B cell (primary cell): ENCODE measurements around the gene HS6ST3. TPM values are rescaled to one million over a fixed set of nuclear protein-coding genes. Genes with fewer than 3 reads are reported as not detected.

Experiments used
- ATAC-seq: fragments of 200-7000 bp; cut with Tn5 transposase; one replicate; pipeline ENCODE4 v1.10.0; 2021; ENCODE audit warnings: low read depth, mild to moderate bottlenecking, moderate number of reproducible peaks, moderate library complexity
- CTCF ChIA-PET: fragments of 350-600 bp; sonication (Branson Sonifier 250); formaldehyde crosslinking; loops from one replicate; lab custom pipeline; 2021; ENCODE audit warnings: antibody characterized with exemption, inconsistent platforms; lab: Charles Lee
- POLR2A ChIA-PET: fragments of 350-600 bp; sonication (Branson Sonifier 250); formaldehyde crosslinking; loops from one replicate; lab custom pipeline; 2021; ENCODE audit warnings: antibody characterized with exemption; lab: Charles Lee
- DNase-seq: peaks from one replicate; pipeline ENCODE4 v3.0.0; 2013
- H2AFZ ChIP-seq: 2 replicates; pipeline ENCODE4 v1.6.1; 2012; ENCODE audit warnings: mild to moderate bottlenecking, low read depth, low read length; ENCODE audit not compliant: insufficient read depth, poor library complexity, severe bottlenecking
- H3K27ac ChIP-seq, 2 donors: 1 replicate in 1 of 2; 2 replicates in 1 of 2; pipeline ENCODE4 v1.5.1; 2012 to 2013; ENCODE audit warnings: low read length in 2 of 2, mild to moderate bottlenecking in 2 of 2, moderate library complexity in 1 of 2
- H3K27me3 ChIP-seq, 4 experiments: fragments of 200-600 bp in 1 of 4; sonication (generic) in 1 of 4; replicated peaks in 1 of 4; 1 replicate in 2 of 4; 2 replicates in 2 of 4; pipeline versions ENCODE4 v1.6.1 to v1.7.0; 2013 to 2016; ENCODE audit warnings: low read length in 3 of 4, mild to moderate bottlenecking in 2 of 4, mixed read lengths in 1 of 4, moderate library complexity in 1 of 4; ENCODE audit not compliant: insufficient read depth in 4 of 4, control insufficient read depth in 3 of 4; ENCODE audit errors: control extremely low read depth in 1 of 4
- H3K36me3 ChIP-seq, 2 experiments: replicated peaks in 1 of 2; 1 replicate in 1 of 2; 2 replicates in 1 of 2; pipeline versions ENCODE4 v1.6.1 to v1.7.1; 2013; ENCODE audit warnings: low read length in 1 of 2; ENCODE audit not compliant: insufficient read depth in 2 of 2, control insufficient read depth in 1 of 2; ENCODE audit errors: control extremely low read depth in 1 of 2, extremely low read depth in 1 of 2
- H3K4me1 ChIP-seq, 2 donors: fragments of 200-600 bp in 1 of 2; sonication (generic) in 1 of 2; 1 replicate in 1 of 2; 2 replicates in 1 of 2; pipeline versions ENCODE4 v1.5.1 to v1.6.1; 2013 to 2017; ENCODE audit warnings: low read length in 2 of 2; ENCODE audit not compliant: control insufficient read depth in 2 of 2, insufficient read depth in 2 of 2
- H3K4me2 ChIP-seq: replicated peaks from 2 replicates; pipeline ENCODE3; 2012; ENCODE audit warnings: mild to moderate bottlenecking, low read depth, low read length; ENCODE audit not compliant: poor library complexity, severe bottlenecking
- H3K4me3 ChIP-seq, 5 experiments: fragments of 200-600 bp in 1 of 5; sonication (generic) in 1 of 5; 1 replicate in 3 of 5; 2 replicates in 2 of 5; pipeline versions ENCODE4 v1.5.1 to v1.7.0; 2011 to 2016; ENCODE audit warnings: low read length in 4 of 5, mild to moderate bottlenecking in 4 of 5, low read depth in 2 of 5, control low read depth in 1 of 5, moderate library complexity in 1 of 5; ENCODE audit not compliant: insufficient read depth in 1 of 5; ENCODE audit errors: control extremely low read depth in 1 of 5, extremely low read depth in 1 of 5
- H3K79me2 ChIP-seq: fragments of 200-600 bp; sonication (generic); one replicate; pipeline ENCODE4 v1.6.0; 2016; ENCODE audit warnings: low read length; ENCODE audit not compliant: control insufficient read depth, insufficient read depth
- H3K9ac ChIP-seq: fragments of 200-600 bp; sonication (generic); 2 replicates; pipeline ENCODE4 v1.6.1; 2017; ENCODE audit warnings: mild to moderate bottlenecking, low read length, moderate library complexity
- H3K9me3 ChIP-seq, 3 donors: one replicate each; pipeline versions ENCODE4 v1.6.1 to v1.7.1; 2013; ENCODE audit warnings: low read length in 2 of 3; ENCODE audit not compliant: control insufficient read depth in 2 of 3, insufficient read depth in 1 of 3; ENCODE audit errors: control extremely low read depth in 1 of 3
- H4K20me1 ChIP-seq: 2 replicates; pipeline ENCODE4 v1.6.0; 2012; ENCODE audit warnings: mild to moderate bottlenecking, low read length; ENCODE audit not compliant: insufficient read depth, control insufficient read depth, poor library complexity, severe bottlenecking
- H3K27ac Mint-ChIP-seq: one replicate; pipeline ENCODE4 v1.8.0; 2021; ENCODE audit warnings: mixed read lengths
- H3K27me3 Mint-ChIP-seq: one replicate; pipeline ENCODE4 v1.8.0; 2021; ENCODE audit warnings: mixed read lengths
- H3K4me1 Mint-ChIP-seq: one replicate; pipeline ENCODE4 v1.8.0; 2021; ENCODE audit warnings: mixed read lengths
- H3K4me3 Mint-ChIP-seq: one replicate; pipeline ENCODE4 v1.8.0; 2021; ENCODE audit warnings: mixed read lengths
- H3K9me3 Mint-ChIP-seq: one replicate; pipeline ENCODE4 v1.8.0; 2022; ENCODE audit warnings: mixed read lengths; ENCODE audit not compliant: insufficient read depth
- EZH2 ChIP-seq: IDR thresholded peaks from 2 replicates; pipeline ENCODE4 v1.6.1; 2012; ENCODE audit warnings: borderline replicate concordance, low read depth, mild to moderate bottlenecking, moderate library complexity, low read length; ENCODE audit not compliant: insufficient read depth, poor library complexity, severe bottlenecking
- WGBS: methylation state at CpG from one replicate; pipeline ENCODE4 v1.1.5; 2013; ENCODE audit warnings: missing lambda C conversion rate; ENCODE audit not compliant: insufficient coverage; 5-methylcytosine and 5-hydroxymethylcytosine counted together
- intact Hi-C: fragments of 100-400 bp; cut with micrococcal nuclease; formaldehyde crosslinking; loops from one replicate; pipeline ENCODE4 v1.10.0; 2022
- polyA plus RNA-seq: library from polyadenylated mRNA; depleted of rRNA; stranded (reverse); fragments of >200 nt; gene quantifications from 2 replicates; pipeline ENCODE4 v1.2.3, GENCODE V29; 2012
- total RNA-seq, 2 donors: library from RNA; stranded (reverse); fragments of 120-200 nt in 1 of 2; gene quantifications; 1 replicate in 1 of 2; 2 replicates in 1 of 2; pipeline versions ENCODE4 v1.2.3 to v1.2.4, GENCODE V29; 2013 to 2022
- TF ChIP-seq, protein P1 (sequence below): fragments of 200-600 bp; IDR thresholded peaks from one replicate; pipeline ENCODE4 v1.8.0; 2022; ENCODE audit warnings: antibody characterized with exemption, mild to moderate bottlenecking

HS6ST3 gene
- total and polyA plus RNA-seq, 2 donors (not counting 1 experiment from before 2014, with no cell fraction given): not detected

DNA sequence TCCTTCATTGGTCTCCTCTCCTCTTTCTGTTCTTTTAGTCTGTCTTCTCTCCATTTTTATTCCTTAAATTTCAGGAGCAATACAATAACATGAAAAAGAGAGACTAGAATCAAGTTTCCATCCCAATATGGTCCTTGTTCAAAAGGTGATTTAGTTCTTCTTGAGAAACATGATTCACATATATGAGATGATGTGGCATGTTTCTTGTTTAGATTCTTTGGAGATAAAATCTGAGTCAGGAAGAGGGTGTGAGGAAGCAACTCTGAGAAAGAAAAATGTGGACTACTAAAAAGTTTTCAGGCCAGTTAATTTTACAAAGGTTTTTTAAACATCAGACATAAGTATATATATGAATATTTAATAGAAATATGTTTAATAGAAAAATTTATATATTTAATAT is 673.0 kb downstream of the HS6ST3 start:
- H4K20me1 ChIP-seq: no peaks in the 10 kb centered on the region
- H3K9me3 Mint-ChIP-seq: no peaks in the 10 kb centered on the region
- no peak overlapping the region for H3K9ac ChIP-seq
- no peaks in the 10 kb centered on the region for H3K36me3 ChIP-seq
- H3K27ac Mint-ChIP-seq: no peak overlapping the region
- H3K79me2 ChIP-seq: no peaks in the 10 kb centered on the region
- no peak overlapping the region for H2AFZ ChIP-seq
- no peak overlapping the region for H3K4me3 Mint-ChIP-seq
- H3K27me3 Mint-ChIP-seq: no peaks in the 10 kb centered on the region
- H3K27me3 ChIP-seq: no peaks in the 10 kb centered on the region
- CTCF ChIA-PET: no interaction called here
- H3K4me1 Mint-ChIP-seq: no peaks in the 10 kb centered on the region
- no peak overlapping the region for H3K4me2 ChIP-seq
- intact Hi-C loops: no loop called here
- no peaks in the 10 kb centered on the region for H3K9me3 ChIP-seq
- DNase-seq (no peak), ATAC-seq (no peak)
- TF ChIP-seq, protein P1, sequence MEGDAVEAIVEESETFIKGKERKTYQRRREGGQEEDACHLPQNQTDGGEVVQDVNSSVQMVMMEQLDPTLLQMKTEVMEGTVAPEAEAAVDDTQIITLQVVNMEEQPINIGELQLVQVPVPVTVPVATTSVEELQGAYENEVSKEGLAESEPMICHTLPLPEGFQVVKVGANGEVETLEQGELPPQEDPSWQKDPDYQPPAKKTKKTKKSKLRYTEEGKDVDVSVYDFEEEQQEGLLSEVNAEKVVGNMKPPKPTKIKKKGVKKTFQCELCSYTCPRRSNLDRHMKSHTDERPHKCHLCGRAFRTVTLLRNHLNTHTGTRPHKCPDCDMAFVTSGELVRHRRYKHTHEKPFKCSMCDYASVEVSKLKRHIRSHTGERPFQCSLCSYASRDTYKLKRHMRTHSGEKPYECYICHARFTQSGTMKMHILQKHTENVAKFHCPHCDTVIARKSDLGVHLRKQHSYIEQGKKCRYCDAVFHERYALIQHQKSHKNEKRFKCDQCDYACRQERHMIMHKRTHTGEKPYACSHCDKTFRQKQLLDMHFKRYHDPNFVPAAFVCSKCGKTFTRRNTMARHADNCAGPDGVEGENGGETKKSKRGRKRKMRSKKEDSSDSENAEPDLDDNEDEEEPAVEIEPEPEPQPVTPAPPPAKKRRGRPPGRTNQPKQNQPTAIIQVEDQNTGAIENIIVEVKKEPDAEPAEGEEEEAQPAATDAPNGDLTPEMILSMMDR: no peak
- no peak for TF ChIP-seq EZH2
- no peak overlapping the region for H3K4me3 ChIP-seq
- no peak overlapping the region for H3K27ac ChIP-seq
- H3K4me1 ChIP-seq: no peaks in the 10 kb centered on the region
- POLR2A ChIA-PET: no interaction called here

DNA sequence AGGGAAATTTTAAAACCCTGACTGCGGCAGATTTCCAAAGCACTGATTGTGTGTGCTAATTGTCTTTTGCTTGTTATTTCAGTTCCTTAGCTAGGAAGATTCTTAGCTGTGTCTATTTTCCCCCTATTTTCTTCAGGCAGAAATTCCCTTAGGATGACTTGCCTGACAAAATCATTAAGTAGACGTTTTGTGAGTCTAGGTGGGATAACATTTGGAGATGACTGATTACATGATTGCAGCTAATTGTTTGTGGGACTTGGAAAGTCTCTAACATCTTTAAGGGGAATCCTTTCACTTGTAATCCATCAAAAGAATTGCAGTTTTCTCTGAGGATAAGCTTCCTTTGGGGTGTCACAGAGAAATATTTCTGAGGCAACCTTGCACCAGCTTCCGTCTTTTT is 676.4 kb downstream of the HS6ST3 start:
- DNase-seq: no peak
- no peak for TF ChIP-seq EZH2
- TF ChIP-seq, protein P1: no peak
- Histone ChIP-seq H3K27me3 (no peaks in the 10 kb centered on the region), H2AFZ (no peak overlapping the region), H3K4me3 (no peak overlapping the region), H3K36me3 (no peaks in the 10 kb centered on the region), H3K79me2 (no peaks in the 10 kb centered on the region), H3K27ac (no peak overlapping the region), H4K20me1 (no peaks in the 10 kb centered on the region), H3K4me1 (no peaks in the 10 kb centered on the region), H3K9ac (no peak overlapping the region), H3K9me3 (no peaks in the 10 kb centered on the region), H3K4me2 (no peak overlapping the region)
- no peak for ATAC-seq
- Mint-ChIP-seq H3K4me3 (no peak overlapping the region), H3K27ac (no peak overlapping the region), H3K27me3 (no peaks in the 10 kb centered on the region), H3K4me1 (no peaks in the 10 kb centered on the region), H3K9me3 (peaks cover 3% of the 10 kb centered on the region)
- ChIA-PET POLR2A (no interaction called here), CTCF (no interaction called here)
- intact Hi-C loops: no loop called here
- 50% methylated on average over 1 of the region's 3 CpGs for WGBS
